Lower leg skin (tissue), 4 donors: ENCODE data around the gene ANKRD36. TPM values are rescaled to one million over a fixed set of nuclear protein-coding genes. Genes with fewer than 3 reads are reported as not detected.
"Not testable (repeated sequence)": the region's sequence is repeated elsewhere in the genome, so short reads cannot be mapped to it uniquely, and the experiment has no call there.

ENCODE experiments used
- DNase-seq, 2 donors: peaks; one replicate each; pipeline ENCODE4 v3.0.0-alpha.2; 2019; ENCODE audit warnings: low spot score in 2 of 2
- H3K4me3 ChIP-seq: fragments of 200-600 bp; sonication (generic); 2 replicates; pipeline ENCODE4 v1.5.1; 2017; ENCODE audit warnings: mild to moderate bottlenecking, low read depth; ENCODE audit not compliant: poor library complexity, severe bottlenecking
- CTCF ChIP-seq, 3 donors: fragments of 450-650 bp; IDR thresholded peaks; one replicate each; pipeline ENCODE4 v1.5.1; 2016; ENCODE audit warnings: antibody characterized with exemption in 3 of 3, mild to moderate bottlenecking in 3 of 3, moderate library complexity in 2 of 3
- POLR2A ChIP-seq, 2 donors: fragments of 450-650 bp; IDR thresholded peaks; one replicate each; pipeline ENCODE4 v1.6.1; 2016 to 2017; ENCODE audit warnings: antibody characterized with exemption in 2 of 2, mild to moderate bottlenecking in 1 of 2, moderate library complexity in 1 of 2
- WGBS, 2 donors: methylation state at CpG; one replicate each; pipeline ENCODE4 v1.1.5; 2018; 5-methylcytosine and 5-hydroxymethylcytosine counted together
- intact Hi-C: fragments of 100-400 bp; cut with DNase I; formaldehyde crosslinking; loops from one replicate; pipeline ENCODE4 v1.15.0; 2023; ENCODE audit warnings: low total_unique reads
- total RNA-seq, 4 donors: library from RNA; depleted of rRNA; stranded (reverse); fragments of >200 nt; gene quantifications; one replicate each; pipeline ENCODE4 v1.1.0, GENCODE V29; 2016

ANKRD36 gene
- 10 to 100 TPM in 3 of 4 donors, 1 to 10 TPM in 1; 9.8 to 13.9 (median 11.7) TPM for total RNA-seq

- WGBS, 2 donors = 0 to 1% methylated on average over 27 to 33 of the region's 74 CpGs
- DNase-seq = peak; percentile 69 to 95
- intact Hi-C loops = not testable (repeated sequence)
- H3K4me3 ChIP-seq = peak within 1 kb of the TSS; percentile 76
These were observed at the start of gene ANKRD36 for GRCh38 chr2:97113050-97113881. TSS of gene ANKRD36 (plus strand) at chr2:97113153. CDS start at chr2:97113740, 587 bp downstream.

- intact Hi-C loops, DNase-seq, H3K4me3 ChIP-seq: not testable (repeated sequence)
- WGBS, 2 donors = 76 to 81% methylated on average over 5 of the region's 5 CpGs
These were observed 46.9 kb upstream of the ANKRD36 start for GRCh38 chr2:97066030-97066429.

- no peak for DNase-seq
- intact Hi-C loops = no loop called here
- 78 to 87% methylated on average over 5 of the region's 5 CpGs for WGBS, 2 donors
- no peak for TF ChIP-seq CTCF (IDR thresholded peaks at IDR 0.05)
- no peak overlapping the region for H3K4me3 ChIP-seq
These were observed 45.5 kb upstream of the ANKRD36 start for GRCh38 chr2:97067279-97068004.

- TF ChIP-seq CTCF (IDR thresholded peaks at IDR 0.05) = no peak
- TF ChIP-seq POLR2A (IDR thresholded peaks at IDR 0.05) = no peak
- H3K4me3 ChIP-seq = no peak overlapping the region
- no peak for DNase-seq
- WGBS, 2 donors = 85 to 90% methylated on average over 1 of the region's 1 CpG
- intact Hi-C loops = no loop called here
These were observed 44.9 kb upstream of the ANKRD36 start for GRCh38 chr2:97068074-97068473.

GRCh38 chr2:97068722-97069121, 44.2 kb upstream of the ANKRD36 start:
- H3K4me3 ChIP-seq, intact Hi-C loops, DNase-seq: not testable (repeated sequence)
- 41% methylated on average over 3 of the region's 5 CpGs; no CpG with 5 or more reads in 1 of the 2 donors for WGBS, 2 donors

GRCh38 chr2:97070915-97071314, 42.0 kb upstream of the ANKRD36 start:
- H3K4me3 ChIP-seq, DNase-seq, intact Hi-C loops: not testable (repeated sequence)
- 65% methylated on average over 2 of the region's 3 CpGs for WGBS, 2 donors

GRCh38 chr2:97077213-97077612, 35.7 kb upstream of the ANKRD36 start:
- intact Hi-C loops, H3K4me3 ChIP-seq, DNase-seq: not testable (repeated sequence)
- 91 to 92% methylated on average over 8 of the region's 8 CpGs for WGBS, 2 donors

- not testable (repeated sequence) for DNase-seq
These were observed 32.1 kb upstream of the ANKRD36 start for GRCh38 chr2:97080855-97081254.

GRCh38 chr2:97082206-97082605, 30.7 kb upstream of the ANKRD36 start:
- intact Hi-C loops, DNase-seq, H3K4me3 ChIP-seq: not testable (repeated sequence)
- 25 to 36% methylated on average over 3 to 4 of the region's 9 CpGs for WGBS, 2 donors

More at GRCh38 chr2:97080855-97081254, 32.1 kb upstream of the ANKRD36 start:
- 84 to 92% methylated on average over 7 of the region's 10 CpGs for WGBS, 2 donors
- intact Hi-C loops, H3K4me3 ChIP-seq: not testable (repeated sequence)

GRCh38 chr2:97083516-97083915, 29.4 kb upstream of the ANKRD36 start:
- 91 to 93% methylated on average over 7 of the region's 7 CpGs for WGBS, 2 donors
- H3K4me3 ChIP-seq, DNase-seq, intact Hi-C loops: not testable (repeated sequence)

GRCh38 chr2:97085093-97085492, 27.9 kb upstream of the ANKRD36 start:
- intact Hi-C loops, DNase-seq: not testable (repeated sequence)
- 75 to 88% methylated on average over 2 of the region's 7 CpGs for WGBS, 2 donors

GRCh38 chr2:97088706-97089105, 24.2 kb upstream of the ANKRD36 start:
- intact Hi-C loops, H3K4me3 ChIP-seq, DNase-seq: not testable (repeated sequence)
- WGBS, 2 donors = 100% methylated on average over 1 of the region's 1 CpG

More at GRCh38 chr2:97085093-97085492, 27.9 kb upstream of the ANKRD36 start:
- not testable (repeated sequence) for H3K4me3 ChIP-seq
